ENCODE data around the gene DDX10. TPM values are rescaled to one million over a fixed set of nuclear protein-coding genes. Genes with fewer than 3 reads are reported as not detected.
A peak's percentile ranks its signal among the peaks of the same experiment; 100 is the strongest.

Gene DDX10
- total and polyA plus RNA-seq, 2 of the 8 experiments (the other 6 are each of a cell fraction or from before 2014, with no cell fraction given): 49.2 to 52.2 TPM

GRCh38 chr11:108788565-108789199 lies 123.8 kb downstream of the DDX10 start:
- H2BK5ac ChIP-seq (ENCODE audit: low read depth, low read length): no peak overlapping the region
- 91% methylated on average over 5 of the region's 5 CpGs; no CpG with 5 or more reads in 1 of the 2 experiments for WGBS, 2 experiments (ENCODE audit: extremely low coverage in 1 of 2, insufficient coverage in 1 of 2, insufficient read length in 1 of 2, insufficient replicate concordance in 2 of 2, low coverage in 1 of 2, low lambda C conversion rate in 2 of 2, missing lambda C conversion rate in 1 of 2)
- H3K56ac ChIP-seq (replicated peaks; ENCODE audit: insufficient read length, low read depth, low read length): no peak overlapping the region
- H3K23ac ChIP-seq (ENCODE audit: insufficient read length): no peak overlapping the region
- H3K79me2 ChIP-seq (ENCODE audit: control insufficient read depth in 1 of 2, insufficient read depth in 2 of 2, low read length in 2 of 2): peaks cover 0 to 39% of the 10 kb centered on the region in 2 experiments; a peak in 2 of 4 replicates
- no peaks in the 10 kb centered on the region for H3K9me3 ChIP-seq (ENCODE audit: insufficient read depth in 2 of 2, low read depth in 1 of 2, low read length in 1 of 2)
- no peak overlapping the region for H3K9ac ChIP-seq (replicated peaks in 1 of 4; ENCODE audit: extremely low read depth in 1 of 4, low read depth in 3 of 4, low read length in 3 of 4)
- H3K27me3 ChIP-seq (replicated peaks in 1 of 4; ENCODE audit: control insufficient read depth in 3 of 4, extremely low read depth in 1 of 4, insufficient read depth in 3 of 4, low read length in 3 of 4): no peaks in the 10 kb centered on the region
- no peaks in the 10 kb centered on the region for H4K20me1 ChIP-seq (replicated peaks in 1 of 2; ENCODE audit: control insufficient read depth in 1 of 2, insufficient read depth in 2 of 2, low read length in 2 of 2)
- no peak overlapping the region for H4K8ac ChIP-seq (ENCODE audit: extremely low read depth, insufficient read depth, low read length)
- peaks cover 2% of the 10 kb centered on the region; the same call in 1 of the 2 replicates for H3K79me1 ChIP-seq (ENCODE audit: low read depth, low read length)
- H3K23me2 ChIP-seq (ENCODE audit: low read depth, low read length): no peaks in the 10 kb centered on the region; the same call in 1 of the 2 replicates
- H2AK5ac ChIP-seq (ENCODE audit: low read depth, low read length): no peak overlapping the region
- H2BK12ac ChIP-seq (ENCODE audit: low read depth, low read length): no peak overlapping the region
- H2AFZ ChIP-seq (ENCODE audit: low read length): no peak overlapping the region
- no peak overlapping the region for H2BK120ac ChIP-seq (replicated peaks; ENCODE audit: low read depth, low read length)
- DNase-seq (ENCODE audit: low read depth in 1 of 2, low spot score in 2 of 2): peak in 1 of 2 experiments; percentile 52
- no peak overlapping the region for H3K4ac ChIP-seq (replicated peaks; ENCODE audit: insufficient read length, low read depth, low read length)
- H3K4me2 ChIP-seq (ENCODE audit: insufficient read depth in 1 of 2, low read depth in 2 of 2, low read length in 2 of 2): no peak overlapping the region
- H3K18ac ChIP-seq (ENCODE audit: extremely low read depth, low read length): no peak overlapping the region
- H3K36me3 ChIP-seq (ENCODE audit: control insufficient read depth in 2 of 4, insufficient read depth in 4 of 4, low read length in 3 of 4): no peaks in the 10 kb centered on the region
- H4K91ac ChIP-seq (replicated peaks; ENCODE audit: insufficient read length, low read length): no peak overlapping the region
- POLR2A ChIA-PET (ENCODE audit: partially characterized antibody): interaction anchor here (1.1 kb wide), 1 partner anchor 13 kb away, joined by 4 read pairs; no protein-coding TSS in a partner anchor
- FAIRE-seq: peak; percentile 57
- no peak overlapping the region for H4K5ac ChIP-seq (ENCODE audit: insufficient read length, low read depth, low read length)
- H2BK20ac ChIP-seq (ENCODE audit: low read length): no peak overlapping the region
- no peak overlapping the region for H3K27ac ChIP-seq (ENCODE audit: low read depth, low read length)
- no peak overlapping the region for H3K4me3 ChIP-seq (ENCODE audit: extremely low read depth in 1 of 4, insufficient read depth in 2 of 4, low read depth in 3 of 4, low read length in 4 of 4)
- H3K14ac ChIP-seq (ENCODE audit: insufficient read length): no peak overlapping the region
- no peak overlapping the region for H2BK15ac ChIP-seq (ENCODE audit: low read length)
- peaks cover 3 to 6% (median 4%) of the 10 kb centered on the region in 4 experiments for H3K4me1 ChIP-seq (replicated peaks in 1 of 4; ENCODE audit: control insufficient read depth in 3 of 4, insufficient read depth in 4 of 4, low read length in 3 of 4)
- CTCF ChIA-PET (ENCODE audit: partially characterized antibody): interaction anchor here (0.6 to 3.2 kb wide), 20 partner anchors 9 to 552 kb away, joined by 3 to 12 read pairs (median 4); no protein-coding TSS in a partner anchor
- TF ChIP-seq SP2 (IDR thresholded peaks at IDR 0.05; ENCODE audit: low read length): no peak
- no peak for TF ChIP-seq POU5F1 (IDR thresholded peaks at IDR 0.05; ENCODE audit: low read depth, low read length)
- no peak for TF ChIP-seq ASH2L (IDR thresholded peaks at IDR 0.05; ENCODE audit: low read length)
- TF ChIP-seq NRF1 (IDR thresholded peaks at IDR 0.05; ENCODE audit: low read depth, low read length): no peak
- no peak for TF ChIP-seq BACH1 (IDR thresholded peaks at IDR 0.05; ENCODE audit: low read length)
- no peak for TF ChIP-seq ATF3 (IDR thresholded peaks at IDR 0.05; ENCODE audit: insufficient read depth, low read depth, low read length)
- TF ChIP-seq JUN (IDR thresholded peaks at IDR 0.05; ENCODE audit: low read depth, low read length): no peak
- TF ChIP-seq CTCF (IDR thresholded peaks at IDR 0.05; ENCODE audit: control extremely low read depth in 1 of 3, insufficient read depth in 1 of 3, low read depth in 1 of 3, low read length in 3 of 3): peak in 2 of 3 experiments; percentile 47 to 66; a peak in 2 of 4 replicates
- no peak for TF ChIP-seq TAF7 (optimal IDR thresholded peaks at IDR 0.05; ENCODE audit: borderline replicate concordance, low read depth, low read length)
- TF ChIP-seq SIRT6 (IDR thresholded peaks at IDR 0.05; ENCODE audit: low read length): no peak

All from H1 (cell line).